Subcutaneous abdominal adipose tissue (tissue), 5 donors: ENCODE data around the gene TRIM71.
A peak's percentile ranks its signal among the peaks of the same experiment; 100 is the strongest.

Experiments
- H3K27ac ChIP-seq: one replicate; pipeline ENCODE4 v1.7.0; 2013; ENCODE audit warnings: low read depth, mild to moderate bottlenecking, inconsistent platforms, low read length, moderate library complexity
- H3K27me3 ChIP-seq, 5 donors: one replicate each; pipeline ENCODE4 v1.7.0; 2013; ENCODE audit warnings: low read length in 5 of 5, inconsistent platforms in 1 of 5; ENCODE audit not compliant: control insufficient read depth in 5 of 5, insufficient read depth in 4 of 5
- H3K36me3 ChIP-seq, 5 donors: one replicate each; pipeline ENCODE4 v1.7.0; 2013; ENCODE audit warnings: low read length in 5 of 5; ENCODE audit not compliant: control insufficient read depth in 5 of 5, insufficient read depth in 5 of 5
- H3K4me1 ChIP-seq, 5 donors: one replicate each; pipeline ENCODE4 v1.7.0; 2013; ENCODE audit warnings: low read length in 5 of 5, mild to moderate bottlenecking in 3 of 5, moderate library complexity in 1 of 5; ENCODE audit not compliant: control insufficient read depth in 5 of 5, insufficient read depth in 5 of 5
- H3K4me3 ChIP-seq, 5 donors: one replicate each; pipeline ENCODE4 v1.7.0; 2013; ENCODE audit warnings: low read length in 5 of 5, low read depth in 1 of 5
- H3K9ac ChIP-seq, 5 donors: one replicate each; pipeline ENCODE4 v1.7.0; 2013; ENCODE audit warnings: low read length in 5 of 5, mild to moderate bottlenecking in 4 of 5, moderate library complexity in 3 of 5
- H3K9me3 ChIP-seq, 5 donors: one replicate each; pipeline ENCODE4 v1.7.0; 2013; ENCODE audit warnings: low read length in 5 of 5; ENCODE audit not compliant: control insufficient read depth in 5 of 5
- donor health status: healthy.
- donor health status: healthy.
- donor health status: healthy.
- donor health status: healthy.
- donor health status: healthy.

The TRIM71 gene

GRCh38 chr3:32860499-32860898 lies 42.7 kb downstream of the TRIM71 start:
- Histone ChIP-seq H3K4me1 (peaks cover 0 to 16% (median 8%) of the 10 kb centered on the region in 5 donors), H3K36me3 (no peaks in the 10 kb centered on the region), H3K9me3 (no peaks in the 10 kb centered on the region), H3K4me3 (no peak overlapping the region), H3K27me3 (no peaks in the 10 kb centered on the region), H3K27ac (no peak overlapping the region), H3K9ac (no peak overlapping the region)

GRCh38 chr3:32861681-32862080 lies 43.9 kb downstream of the TRIM71 start:
- H3K9ac ChIP-seq, result no peak overlapping the region
- no peaks in the 10 kb centered on the region for H3K36me3 ChIP-seq
- H3K4me1 ChIP-seq, result peaks cover 0 to 12% (median 8%) of the 10 kb centered on the region in 5 donors
- H3K4me3 ChIP-seq, result no peak overlapping the region
- no peaks in the 10 kb centered on the region for H3K9me3 ChIP-seq
- H3K27me3 ChIP-seq, result no peaks in the 10 kb centered on the region
- H3K27ac ChIP-seq, result no peak overlapping the region

- Histone ChIP-seq H3K27me3 (no peaks in the 10 kb centered on the region), H3K4me1 (peaks cover 0 to 12% (median 8%) of the 10 kb centered on the region in 5 donors), H3K4me3 (no peak overlapping the region), H3K27ac (no peak overlapping the region), H3K9me3 (no peaks in the 10 kb centered on the region), H3K9ac (no peak overlapping the region), H3K36me3 (no peaks in the 10 kb centered on the region)
Measured at GRCh38 chr3:32862247-32862935, 44.6 kb downstream of the TRIM71 start.

GRCh38 chr3:32862936-32863487 lies 45.2 kb downstream of the TRIM71 start:
- H3K4me3 ChIP-seq, result no peak overlapping the region
- peaks cover 0 to 12% (median 8%) of the 10 kb centered on the region in 5 donors for H3K4me1 ChIP-seq
- no peak overlapping the region for H3K27ac ChIP-seq
- H3K27me3 ChIP-seq, result no peaks in the 10 kb centered on the region
- H3K9ac ChIP-seq, result no peak overlapping the region
- H3K36me3 ChIP-seq, result no peaks in the 10 kb centered on the region
- H3K9me3 ChIP-seq, result no peaks in the 10 kb centered on the region

- no peaks in the 10 kb centered on the region for H3K27me3 ChIP-seq
- no peak overlapping the region for H3K27ac ChIP-seq
- H3K9ac ChIP-seq, result no peak overlapping the region
- peak overlapping the region in 1 of 5 donors; percentile 17 for H3K4me3 ChIP-seq
- peaks cover 0 to 12% (median 8%) of the 10 kb centered on the region in 5 donors for H3K4me1 ChIP-seq
- no peaks in the 10 kb centered on the region for H3K36me3 ChIP-seq
- no peaks in the 10 kb centered on the region for H3K9me3 ChIP-seq
Measured at GRCh38 chr3:32865383-32865782, 47.6 kb downstream of the TRIM71 start.

GRCh38 chr3:32866533-32866932 lies 48.7 kb downstream of the TRIM71 start:
- H3K9me3 ChIP-seq, result no peaks in the 10 kb centered on the region
- H3K9ac ChIP-seq, result no peak overlapping the region
- H3K4me1 ChIP-seq, result peaks cover 0 to 12% (median 8%) of the 10 kb centered on the region in 5 donors
- no peak overlapping the region for H3K4me3 ChIP-seq
- H3K27me3 ChIP-seq, result no peaks in the 10 kb centered on the region
- no peaks in the 10 kb centered on the region for H3K36me3 ChIP-seq
- no peak overlapping the region for H3K27ac ChIP-seq

GRCh38 chr3:32867954-32868353 lies 50.2 kb downstream of the TRIM71 start:
- Histone ChIP-seq H3K36me3 (no peaks in the 10 kb centered on the region), H3K9me3 (no peaks in the 10 kb centered on the region), H3K4me1 (peaks cover 0 to 12% (median 8%) of the 10 kb centered on the region in 5 donors), H3K27ac (no peak overlapping the region), H3K4me3 (no peak overlapping the region), H3K27me3 (no peaks in the 10 kb centered on the region), H3K9ac (no peak overlapping the region)

GRCh38 chr3:32868719-32869512 lies 51.1 kb downstream of the TRIM71 start:
- H3K9me3 ChIP-seq, result no peaks in the 10 kb centered on the region
- no peaks in the 10 kb centered on the region for H3K27me3 ChIP-seq

GRCh38 chr3:32869513-32870047 lies 51.8 kb downstream of the TRIM71 start:
- Histone ChIP-seq H3K27me3 (no peaks in the 10 kb centered on the region), H3K27ac (no peak overlapping the region), H3K9ac (no peak overlapping the region), H3K4me3 (no peak overlapping the region), H3K36me3 (no peaks in the 10 kb centered on the region), H3K9me3 (no peaks in the 10 kb centered on the region), H3K4me1 (peaks cover 0 to 15% (median 11%) of the 10 kb centered on the region in 5 donors)

More at GRCh38 chr3:32868719-32869512, 51.1 kb downstream of the TRIM71 start:
- peaks cover 0 to 19% (median 13%) of the 10 kb centered on the region in 5 donors for H3K4me1 ChIP-seq
- no peak overlapping the region for H3K9ac ChIP-seq
- H3K27ac ChIP-seq, result no peak overlapping the region
- H3K4me3 ChIP-seq, result no peak overlapping the region
- no peaks in the 10 kb centered on the region for H3K36me3 ChIP-seq
